Measurements from ENCODE around the gene RAB11FIP4. TPM values are rescaled to one million over a fixed set of nuclear protein-coding genes. Genes with fewer than 3 reads are reported as not detected.

The RAB11FIP4 gene
- total and polyA plus RNA-seq, 7 experiments from 2014 or later: 16.1 to 82.4 (median 55.1) TPM

GRCh38 chr17:31512104-31512740 is 120.7 kb downstream of the RAB11FIP4 start:
- POLR2A ChIA-PET: interaction anchor here (6.7 kb wide), 1 partner anchor 21 kb away, joined by 176 read pairs; no protein-coding TSS in a partner anchor
- Histone ChIP-seq H3K4me3 (ENCODE audit: low read length) (no peak overlapping the region), H3K27ac (ENCODE audit: low read depth, low read length) (peak overlapping the region; percentile 86), H3K9me3 (ENCODE audit: control insufficient read depth in 2 of 3, low read length in 3 of 3) (no peaks in the 10 kb centered on the region), H3K4me1 (ENCODE audit: control insufficient read depth in 2 of 2, insufficient read depth in 2 of 2, low read length in 2 of 2) (peaks cover 51 to 53% of the 10 kb centered on the region in 2 donors), H3K27me3 (ENCODE audit: control insufficient read depth in 2 of 2, insufficient read depth in 2 of 2, low read length in 2 of 2) (no peaks in the 10 kb centered on the region), H3K36me3 (ENCODE audit: control insufficient read depth in 2 of 3, insufficient read depth in 3 of 3, low read length in 3 of 3) (peaks cover 0 to under 1% (median 0%) of the 10 kb centered on the region in 3 experiments)
- Mint-ChIP-seq H3K27ac (peak overlapping the region in 6 of 9 donors; percentile 65 to 97 (median 72)), H3K4me3 (no peak overlapping the region), H3K9me3 (no peaks in the 10 kb centered on the region), H3K27me3 (no peaks in the 10 kb centered on the region), H3K36me3 (peaks cover 0 to 2% (median 0%) of the 10 kb centered on the region in 5 donors), H3K4me1 (peaks cover 43 to 83% (median 70%) of the 10 kb centered on the region in 7 donors)
- CTCF ChIA-PET: no interaction called here
- no peak for ATAC-seq
- DNase-seq: no peak
- intact Hi-C loops (cut with micrococcal nuclease): no loop called here

DNA sequence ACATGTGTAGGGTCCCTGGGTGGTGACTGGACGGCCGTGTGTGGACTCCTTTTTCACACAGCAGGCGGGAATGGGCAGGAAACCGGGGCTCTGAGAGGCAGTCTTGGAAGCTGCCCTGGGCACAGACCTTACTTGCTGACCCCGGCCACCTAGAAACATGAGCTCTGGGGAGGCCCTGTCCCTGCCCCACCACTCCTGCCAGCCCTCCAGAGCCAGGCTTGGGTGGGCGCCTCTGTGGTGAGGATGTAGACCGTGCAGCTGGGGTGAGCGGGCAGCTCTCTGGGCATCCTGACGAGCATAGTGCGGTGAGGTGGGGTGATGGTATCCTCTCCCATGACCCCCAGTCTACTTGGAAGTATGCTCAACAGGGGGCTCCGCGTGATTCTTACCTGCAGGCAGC is 121.3 kb downstream of the RAB11FIP4 start:
- no peak for DNase-seq
- H3K36me3 Mint-ChIP-seq: peaks cover 0 to 4% (median 0%) of the 10 kb centered on the region in 5 donors
- Histone ChIP-seq H3K4me1 (ENCODE audit: control insufficient read depth in 2 of 2, insufficient read depth in 2 of 2, low read length in 2 of 2) (peaks cover 50 to 52% of the 10 kb centered on the region in 2 donors), H3K4me3 (ENCODE audit: low read length) (no peak overlapping the region), H3K27ac (ENCODE audit: low read depth, low read length) (peak overlapping the region; percentile 86), H3K36me3 (ENCODE audit: control insufficient read depth in 2 of 3, insufficient read depth in 3 of 3, low read length in 3 of 3) (peaks cover 0 to 6% (median 0%) of the 10 kb centered on the region in 3 experiments), H3K27me3 (ENCODE audit: control insufficient read depth in 2 of 2, insufficient read depth in 2 of 2, low read length in 2 of 2) (no peaks in the 10 kb centered on the region), H3K9me3 (ENCODE audit: control insufficient read depth in 2 of 3, low read length in 3 of 3) (no peaks in the 10 kb centered on the region)
- peak overlapping the region in 7 of 9 donors; percentile 26 to 97 (median 71) for H3K27ac Mint-ChIP-seq
- peaks cover 41 to 83% (median 71%) of the 10 kb centered on the region in 7 donors for H3K4me1 Mint-ChIP-seq
- POLR2A ChIA-PET: interaction anchor here (6.7 kb wide), 1 partner anchor 21 kb away, joined by 176 read pairs; no protein-coding TSS in a partner anchor
- ATAC-seq: no peak
- H3K9me3 Mint-ChIP-seq: no peaks in the 10 kb centered on the region
- no peaks in the 10 kb centered on the region for H3K27me3 Mint-ChIP-seq
- CTCF ChIA-PET: interaction anchor here (1.5 kb wide), 1 partner anchor 25 kb away, joined by 3 read pairs; no protein-coding TSS in a partner anchor
- no peak overlapping the region for H3K4me3 Mint-ChIP-seq
- intact Hi-C loops (cut with micrococcal nuclease): no loop called here

- H3K36me3 Mint-ChIP-seq: peaks cover 0 to 4% (median 0%) of the 10 kb centered on the region in 5 donors
- Histone ChIP-seq H3K36me3 (ENCODE audit: control insufficient read depth in 2 of 3, insufficient read depth in 3 of 3, low read length in 3 of 3) (peaks cover 0 to 10% (median 0%) of the 10 kb centered on the region in 3 experiments), H3K4me3 (ENCODE audit: low read length) (no peak overlapping the region), H3K4me1 (ENCODE audit: control insufficient read depth in 2 of 2, insufficient read depth in 2 of 2, low read length in 2 of 2) (peaks cover 42% of the 10 kb centered on the region in 2 donors), H3K9me3 (ENCODE audit: control insufficient read depth in 2 of 3, low read length in 3 of 3) (no peaks in the 10 kb centered on the region), H3K27me3 (ENCODE audit: control insufficient read depth in 2 of 2, insufficient read depth in 2 of 2, low read length in 2 of 2) (no peaks in the 10 kb centered on the region), H3K27ac (ENCODE audit: low read depth, low read length) (no peak overlapping the region)
- DNase-seq (no peak), ATAC-seq (no peak)
- H3K4me1 Mint-ChIP-seq: peaks cover 33 to 74% (median 64%) of the 10 kb centered on the region in 7 donors
- ChIA-PET POLR2A (interaction anchor here (6.7 kb wide), 1 partner anchor 22 kb away, joined by 176 read pairs; no protein-coding TSS in a partner anchor), CTCF (interaction anchor here (0.6 to 1.5 kb wide), 2 partner anchors 26 to 34 kb away, joined by 3 to 7 read pairs; no protein-coding TSS in a partner anchor)
- peak overlapping the region in 7 of 9 donors; percentile 14 to 82 (median 66) for H3K27ac Mint-ChIP-seq
- no peaks in the 10 kb centered on the region for H3K9me3 Mint-ChIP-seq
- no peaks in the 10 kb centered on the region for H3K27me3 Mint-ChIP-seq
- intact Hi-C loops (cut with micrococcal nuclease): no loop called here
- no peak overlapping the region for H3K4me3 Mint-ChIP-seq
Measured at GRCh38 chr17:31513731-31514427, 122.4 kb downstream of the RAB11FIP4 start.

GRCh38 chr17:31515267-31515666 is 123.8 kb downstream of the RAB11FIP4 start:
- Histone ChIP-seq H3K27ac (ENCODE audit: low read depth, low read length) (no peak overlapping the region), H3K4me3 (ENCODE audit: low read length) (no peak overlapping the region), H3K36me3 (ENCODE audit: control insufficient read depth in 2 of 3, insufficient read depth in 3 of 3, low read length in 3 of 3) (peaks cover 0 to 21% (median 5%) of the 10 kb centered on the region in 3 experiments), H3K9me3 (ENCODE audit: control insufficient read depth in 2 of 3, low read length in 3 of 3) (no peaks in the 10 kb centered on the region), H3K4me1 (ENCODE audit: control insufficient read depth in 2 of 2, insufficient read depth in 2 of 2, low read length in 2 of 2) (peaks cover 28 to 29% of the 10 kb centered on the region in 2 donors), H3K27me3 (ENCODE audit: control insufficient read depth in 2 of 2, insufficient read depth in 2 of 2, low read length in 2 of 2) (no peaks in the 10 kb centered on the region)
- DNase-seq: no peak
- ChIA-PET CTCF (interaction anchor here (0.8 to 1.3 kb wide), 2 partner anchors 10 to 76 kb away, joined by 3 read pairs; no protein-coding TSS in a partner anchor), POLR2A (interaction anchor here (0.6 kb wide), 1 partner anchor 118 kb away, joined by 3 read pairs; no protein-coding TSS in a partner anchor)
- peaks cover 0 to 8% (median 0%) of the 10 kb centered on the region in 5 donors for H3K36me3 Mint-ChIP-seq
- H3K4me1 Mint-ChIP-seq: peaks cover 21 to 60% (median 50%) of the 10 kb centered on the region in 7 donors
- no peaks in the 10 kb centered on the region for H3K27me3 Mint-ChIP-seq
- H3K9me3 Mint-ChIP-seq: no peaks in the 10 kb centered on the region
- no peak for ATAC-seq
- intact Hi-C loops (cut with micrococcal nuclease): no loop called here
- no peak overlapping the region for H3K4me3 Mint-ChIP-seq
- H3K27ac Mint-ChIP-seq: peak overlapping the region in 2 of 9 donors; percentile 47 to 71

- Histone ChIP-seq H3K9me3 (ENCODE audit: control insufficient read depth in 2 of 3, low read length in 3 of 3) (no peaks in the 10 kb centered on the region), H3K4me1 (ENCODE audit: control insufficient read depth in 2 of 2, insufficient read depth in 2 of 2, low read length in 2 of 2) (peaks cover 5 to 6% of the 10 kb centered on the region in 2 donors), H3K4me3 (ENCODE audit: low read length) (no peak overlapping the region), H3K36me3 (ENCODE audit: control insufficient read depth in 2 of 3, insufficient read depth in 3 of 3, low read length in 3 of 3) (peaks cover 0 to 41% (median 10%) of the 10 kb centered on the region in 3 experiments), H3K27ac (ENCODE audit: low read depth, low read length) (no peak overlapping the region), H3K27me3 (ENCODE audit: control insufficient read depth in 2 of 2, insufficient read depth in 2 of 2, low read length in 2 of 2) (no peaks in the 10 kb centered on the region)
- ChIA-PET POLR2A (interaction anchor here (0.7 to 0.8 kb wide), 2 partner anchors 8 to 30 kb away, joined by 3 read pairs; no protein-coding TSS in a partner anchor), CTCF (interaction anchor here (0.6 to 1.4 kb wide), 3 partner anchors 10 to 81 kb away, joined by 3 to 5 read pairs (median 4); no protein-coding TSS in a partner anchor)
- Mint-ChIP-seq H3K9me3 (no peaks in the 10 kb centered on the region), H3K36me3 (peaks cover 0 to 19% (median 5%) of the 10 kb centered on the region in 5 donors), H3K27ac (peak overlapping the region in 1 of 9 donors; percentile 25), H3K27me3 (no peaks in the 10 kb centered on the region), H3K4me3 (no peak overlapping the region), H3K4me1 (peaks cover 12 to 42% (median 32%) of the 10 kb centered on the region in 7 donors)
- intact Hi-C loops (cut with micrococcal nuclease): no loop called here
- DNase-seq (no peak), ATAC-seq (no peak)
Measured at GRCh38 chr17:31517524-31517923, 126.0 kb downstream of the RAB11FIP4 start.

DNA sequence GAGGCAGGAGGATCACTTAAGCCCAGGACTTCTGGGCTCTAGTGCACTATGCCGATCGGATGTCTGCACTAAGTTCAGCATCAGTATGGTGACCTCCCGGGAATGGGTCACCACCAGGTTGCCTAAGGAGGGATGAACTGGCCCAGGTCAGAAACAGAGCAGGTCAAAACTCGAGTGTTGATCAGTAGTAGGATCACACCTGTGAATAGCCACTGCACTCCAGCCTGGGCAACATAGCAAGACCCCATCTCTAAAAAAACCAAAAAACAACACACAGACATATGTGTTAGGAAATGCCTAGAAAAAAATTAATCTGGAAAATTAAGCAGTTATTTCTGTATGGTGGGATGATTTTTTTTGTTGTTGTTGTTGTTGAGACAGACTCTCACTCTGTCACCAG is 127.0 kb downstream of the RAB11FIP4 start:
- H3K27me3 ChIP-seq (ENCODE audit: control insufficient read depth in 2 of 2, insufficient read depth in 2 of 2, low read length in 2 of 2): no peaks in the 10 kb centered on the region
- DNase-seq: no peak
- peak overlapping the region in 2 of 9 donors; percentile 6 to 43 for H3K27ac Mint-ChIP-seq

More for the DNA sequence above, 127.0 kb downstream of the RAB11FIP4 start:
- Mint-ChIP-seq H3K27me3 (no peaks in the 10 kb centered on the region), H3K4me3 (no peak overlapping the region), H3K9me3 (no peaks in the 10 kb centered on the region), H3K4me1 (peaks cover 12 to 38% (median 29%) of the 10 kb centered on the region in 7 donors), H3K36me3 (peaks cover 0 to 24% (median 5%) of the 10 kb centered on the region in 5 donors)
- no peak overlapping the region for H3K4me3 ChIP-seq (ENCODE audit: low read length)
- no peak for ATAC-seq
- H3K9me3 ChIP-seq (ENCODE audit: control insufficient read depth in 2 of 3, low read length in 3 of 3): peaks cover 0 to 5% (median 0%) of the 10 kb centered on the region in 3 experiments
- H3K4me1 ChIP-seq (ENCODE audit: control insufficient read depth in 2 of 2, insufficient read depth in 2 of 2, low read length in 2 of 2): peaks cover under 1 to 3% of the 10 kb centered on the region in 2 donors
- H3K36me3 ChIP-seq (ENCODE audit: control insufficient read depth in 2 of 3, insufficient read depth in 3 of 3, low read length in 3 of 3): peaks cover 0 to 51% (median 19%) of the 10 kb centered on the region in 3 experiments
- no peak overlapping the region for H3K27ac ChIP-seq (ENCODE audit: low read depth, low read length)
- ChIA-PET CTCF (interaction anchor here (0.7 to 1.4 kb wide), 3 partner anchors 19 to 82 kb away, joined by 3 to 5 read pairs (median 3); no protein-coding TSS in a partner anchor), POLR2A (interaction anchor here (0.7 kb wide), 1 partner anchor 9 kb away, joined by 3 read pairs; no protein-coding TSS in a partner anchor)
- intact Hi-C loops (cut with micrococcal nuclease): no loop called here
